H1 (cell line): ENCODE data around the gene NRN1. TPM values are rescaled to one million over a fixed set of nuclear protein-coding genes. Genes with fewer than 3 reads are reported as not detected.

Experiments
- CTCF ChIA-PET: fragments of 300-600 bp; sonication (Branson Sonifier 250); formaldehyde crosslinking; loops from one replicate; lab custom pipeline; 2021; ENCODE audit not compliant: partially characterized antibody; lab: Charles Lee
- POLR2A ChIA-PET: fragments of 300-600 bp; sonication (Branson Sonifier 250); formaldehyde crosslinking; loops from one replicate; lab custom pipeline; 2021; ENCODE audit warnings: inconsistent platforms; ENCODE audit not compliant: partially characterized antibody; lab: Charles Lee
- DNase-seq, 2 experiments: peaks; one replicate each; pipeline versions ENCODE4 v3.0.0 to v3.0.0-alpha.2; 2010 to 2022; ENCODE audit warnings: low spot score in 2 of 2, low read depth in 1 of 2, mixed read lengths in 1 of 2
- FAIRE-seq: peaks from 2 replicates; lab custom pipeline; 2011; peaks lifted over from hg19 to GRCh38; lab: Jason Lieb, UNC
- H2AFZ ChIP-seq: 2 replicates; pipeline ENCODE4 v1.8.1; 2012; ENCODE audit warnings: low read length, inconsistent platforms
- H2AK5ac ChIP-seq: 2 replicates; pipeline ENCODE4 v1.6.1; 2013; ENCODE audit warnings: low read depth, low read length
- H2BK120ac ChIP-seq: replicated peaks from 2 replicates; pipeline ENCODE3; 2013; ENCODE audit warnings: low read depth, low read length, inconsistent platforms
- H2BK12ac ChIP-seq: 2 replicates; pipeline ENCODE4 v1.6.1; 2013; ENCODE audit warnings: low read depth, low read length
- H2BK15ac ChIP-seq: 2 replicates; pipeline ENCODE4 v1.6.1; 2013; ENCODE audit warnings: low read length
- H2BK20ac ChIP-seq: 2 replicates; pipeline ENCODE4 v1.6.1; 2013; ENCODE audit warnings: low read length
- H2BK5ac ChIP-seq: 2 replicates; pipeline ENCODE4 v1.6.1; 2013; ENCODE audit warnings: low read depth, low read length
- H3K14ac ChIP-seq: 2 replicates; pipeline ENCODE4 v1.6.1; 2013; ENCODE audit warnings: inconsistent platforms; ENCODE audit not compliant: insufficient read length
- H3K18ac ChIP-seq: 2 replicates; pipeline ENCODE4 v1.6.1; 2013; ENCODE audit warnings: low read length; ENCODE audit errors: extremely low read depth
- H3K23ac ChIP-seq: 2 replicates; pipeline ENCODE4 v1.6.1; 2013; ENCODE audit warnings: inconsistent platforms; ENCODE audit not compliant: insufficient read length
- H3K23me2 ChIP-seq: 2 replicates; pipeline ENCODE4 v1.6.1; 2013; ENCODE audit warnings: low read depth, low read length
- H3K27ac ChIP-seq: 2 replicates; pipeline ENCODE4 v1.6.1; 2011; ENCODE audit warnings: low read depth, low read length, inconsistent platforms
- H3K27me3 ChIP-seq, 4 experiments: replicated peaks in 1 of 4; 1 replicate in 1 of 4; 2 replicates in 3 of 4; pipeline versions ENCODE4 v1.6.1 to v1.8.1; 2011 to 2013; ENCODE audit warnings: low read length in 3 of 4, mild to moderate bottlenecking in 3 of 4, inconsistent platforms in 2 of 4, mixed read lengths in 2 of 4, moderate library complexity in 1 of 4; ENCODE audit not compliant: control insufficient read depth in 3 of 4, insufficient read depth in 3 of 4; ENCODE audit errors: extremely low read depth in 1 of 4
- H3K36me3 ChIP-seq, 4 experiments: 2 replicates each; pipeline versions ENCODE4 v1.6.1 to v1.8.1; 2011 to 2013; ENCODE audit warnings: mild to moderate bottlenecking in 4 of 4, low read length in 3 of 4, moderate library complexity in 2 of 4, control low read depth in 1 of 4, inconsistent platforms in 1 of 4; ENCODE audit not compliant: insufficient read depth in 4 of 4, control insufficient read depth in 2 of 4
- H3K4ac ChIP-seq: replicated peaks from 2 replicates; pipeline ENCODE3; 2013; ENCODE audit warnings: low read length, low read depth, mixed read lengths, inconsistent platforms; ENCODE audit not compliant: insufficient read length
- H3K4me1 ChIP-seq, 4 experiments: replicated peaks in 1 of 4; 1 replicate in 1 of 4; 2 replicates in 3 of 4; pipeline versions ENCODE4 v1.6.1 to v1.8.1; 2011 to 2013; ENCODE audit warnings: low read length in 3 of 4, inconsistent platforms in 2 of 4, mixed read lengths in 1 of 4; ENCODE audit not compliant: insufficient read depth in 4 of 4, control insufficient read depth in 3 of 4
- H3K4me2 ChIP-seq, 2 experiments: 2 replicates each; pipeline versions ENCODE4 v1.6.1 to v1.8.1; 2011 to 2013; ENCODE audit warnings: low read depth in 2 of 2, low read length in 2 of 2, control low read depth in 1 of 2, inconsistent platforms in 1 of 2, mild to moderate bottlenecking in 1 of 2; ENCODE audit not compliant: insufficient read depth in 1 of 2
- H3K4me3 ChIP-seq, 4 experiments: fragments of 200-600, 300-600 bp in 1 of 4; sonication (generic), shearing (Covaris generic), sonication (Bioruptor Twin) in 1 of 4; 2 replicates each; pipeline versions ENCODE4 v1.5.1 to v1.8.1; 2011 to 2016; ENCODE audit warnings: low read length in 4 of 4, low read depth in 3 of 4, control low read depth in 2 of 4, inconsistent platforms in 2 of 4, mild to moderate bottlenecking in 2 of 4, mixed read lengths in 1 of 4, moderate library complexity in 1 of 4; ENCODE audit not compliant: insufficient read depth in 2 of 4; ENCODE audit errors: extremely low read depth in 1 of 4
- H3K56ac ChIP-seq: replicated peaks from 2 replicates; pipeline ENCODE3; 2013; ENCODE audit warnings: low read depth, mild to moderate bottlenecking, mixed read lengths, low read length, inconsistent platforms; ENCODE audit not compliant: insufficient read length
- H3K79me1 ChIP-seq: 2 replicates; pipeline ENCODE4 v1.6.1; 2013; ENCODE audit warnings: low read depth, low read length, control low read depth
- H3K79me2 ChIP-seq, 2 experiments: 2 replicates each; pipeline versions ENCODE4 v1.6.1 to v1.8.1; 2012 to 2013; ENCODE audit warnings: low read length in 2 of 2, mild to moderate bottlenecking in 2 of 2, inconsistent platforms in 1 of 2; ENCODE audit not compliant: insufficient read depth in 2 of 2, control insufficient read depth in 1 of 2
- H3K9ac ChIP-seq, 4 experiments: replicated peaks in 1 of 4; 1 replicate in 1 of 4; 2 replicates in 3 of 4; pipeline versions ENCODE4 v1.6.1 to v1.8.1; 2011 to 2013; ENCODE audit warnings: low read depth in 3 of 4, low read length in 3 of 4, control low read depth in 2 of 4, mild to moderate bottlenecking in 2 of 4, moderate library complexity in 2 of 4, inconsistent platforms in 1 of 4; ENCODE audit errors: extremely low read depth in 1 of 4
- H3K9me3 ChIP-seq, 2 experiments: 2 replicates each; pipeline versions ENCODE4 v1.6.1 to v1.8.1; 2012 to 2013; ENCODE audit warnings: mild to moderate bottlenecking in 2 of 2, moderate library complexity in 2 of 2, control low read depth in 1 of 2, inconsistent platforms in 1 of 2, low read depth in 1 of 2, low read length in 1 of 2, mixed read lengths in 1 of 2; ENCODE audit not compliant: insufficient read depth in 2 of 2
- H4K20me1 ChIP-seq, 2 experiments: replicated peaks in 1 of 2; 2 replicates each; pipeline versions ENCODE3 to v1.8.1; 2011 to 2013; ENCODE audit warnings: inconsistent platforms in 2 of 2, low read length in 2 of 2, mild to moderate bottlenecking in 1 of 2; ENCODE audit not compliant: insufficient read depth in 2 of 2, control insufficient read depth in 1 of 2
- H4K5ac ChIP-seq: 2 replicates; pipeline ENCODE4 v1.6.1; 2013; ENCODE audit warnings: low read length, low read depth, mixed read lengths, inconsistent platforms; ENCODE audit not compliant: insufficient read length
- H4K8ac ChIP-seq: 2 replicates; pipeline ENCODE4 v1.8.0; 2013; ENCODE audit warnings: mild to moderate bottlenecking, moderate library complexity, low read length, inconsistent platforms; ENCODE audit not compliant: insufficient read depth; ENCODE audit errors: extremely low read depth
- H4K91ac ChIP-seq: replicated peaks from 2 replicates; pipeline ENCODE3; 2013; ENCODE audit warnings: low read length, mixed read lengths, inconsistent platforms; ENCODE audit not compliant: insufficient read length
- CBX5 ChIP-seq: fragments of 300-800, 300-1000 bp; sonication (generic); IDR thresholded peaks from 2 replicates; pipeline ENCODE4 v1.7.1; 2016; ENCODE audit warnings: antibody characterized with exemption, low read length, low read depth
- CBX8 ChIP-seq: fragments of 300-800, 300-1000 bp; sonication (generic); IDR thresholded peaks from 2 replicates; pipeline ENCODE4 v1.7.1; 2016; ENCODE audit warnings: low read depth, low read length, borderline replicate concordance
- CREB1 ChIP-seq: IDR thresholded peaks from 2 replicates; pipeline ENCODE4 v1.6.1; 2012; ENCODE audit warnings: inconsistent platforms
- POLR2A ChIP-seq, 2 experiments: IDR thresholded peaks; 1 replicate in 1 of 2; 2 replicates in 1 of 2; pipeline ENCODE4 v1.6.1; 2011; ENCODE audit warnings: low read depth in 2 of 2, low read length in 2 of 2, mild to moderate bottlenecking in 2 of 2; ENCODE audit errors: control extremely low read depth in 1 of 2
- RFX5 ChIP-seq: IDR thresholded peaks from 2 replicates; pipeline ENCODE4 v1.6.1; 2011; ENCODE audit warnings: low read depth, low read length, improper control_type of control experiment, borderline replicate concordance
- RNF2 ChIP-seq: fragments of 200-900, 300-1000 bp; sonication (generic); IDR thresholded peaks from 2 replicates; pipeline ENCODE4 v1.7.1; 2016; ENCODE audit warnings: borderline replicate concordance, low read depth, mild to moderate bottlenecking, antibody characterized with exemption, low read length; ENCODE audit not compliant: poor library complexity, severe bottlenecking; ENCODE audit errors: missing control alignments
- SAP30 ChIP-seq: fragments of 300-600 bp; sonication (generic); IDR thresholded peaks from 2 replicates; pipeline ENCODE4 v1.7.1; 2012; ENCODE audit warnings: low read length, moderate library complexity, mild to moderate bottlenecking, inconsistent platforms; ENCODE audit not compliant: insufficient read depth, insufficient replicate concordance
- TEAD4 ChIP-seq: IDR thresholded peaks from 2 replicates; pipeline ENCODE4 v1.6.1; 2012; ENCODE audit warnings: low read depth, low read length, inconsistent platforms, mixed read lengths
- WGBS, 2 experiments: shearing (Covaris generic) in 1 of 2; methylation state at CpG; one replicate each; pipeline versions ENCODE4 v1.1.6 to v1.1.7; 2013 to 2015; ENCODE audit warnings: low lambda C conversion rate in 2 of 2, mixed read lengths in 2 of 2, inconsistent platforms in 1 of 2, low coverage in 1 of 2, missing lambda C conversion rate in 1 of 2; ENCODE audit not compliant: insufficient replicate concordance in 2 of 2, insufficient coverage in 1 of 2, insufficient read length in 1 of 2; ENCODE audit errors: extremely low coverage in 1 of 2, missing lambda C conversion rate in 1 of 2; 5-methylcytosine and 5-hydroxymethylcytosine counted together
- polyA plus RNA-seq, 7 experiments: library from polyadenylated mRNA; depleted of rRNA in 3 of 7; stranded (reverse) in 5 of 7; unstranded in 2 of 7; fragments of >200 nt in 5 of 7; fragments of 200-250 nt in 2 of 7; gene quantifications; 1 replicate in 5 of 7; 2 replicates in 1 of 7; 4 replicates in 1 of 7; pipeline versions ENCODE4 v1.2.1 to v1.2.3, GENCODE V29; 2011 to 2013; ENCODE audit warnings: missing spikeins in 2 of 7, mixed read lengths in 2 of 7
- total RNA-seq: library from RNA; stranded (reverse); fragmentation: NEBNext Ultra II Directional; extraction: Animal tissue kit (Norgen Biotek cat#: 25700); gene quantifications from 2 replicates; pipeline ENCODE4 v1.2.1, GENCODE V29; 2021

NRN1 gene
- total and polyA plus RNA-seq, 2 of the 8 experiments (the other 6 are each of a cell fraction or from before 2014, with no cell fraction given) = 0.06 to 0.26 TPM

DNA sequence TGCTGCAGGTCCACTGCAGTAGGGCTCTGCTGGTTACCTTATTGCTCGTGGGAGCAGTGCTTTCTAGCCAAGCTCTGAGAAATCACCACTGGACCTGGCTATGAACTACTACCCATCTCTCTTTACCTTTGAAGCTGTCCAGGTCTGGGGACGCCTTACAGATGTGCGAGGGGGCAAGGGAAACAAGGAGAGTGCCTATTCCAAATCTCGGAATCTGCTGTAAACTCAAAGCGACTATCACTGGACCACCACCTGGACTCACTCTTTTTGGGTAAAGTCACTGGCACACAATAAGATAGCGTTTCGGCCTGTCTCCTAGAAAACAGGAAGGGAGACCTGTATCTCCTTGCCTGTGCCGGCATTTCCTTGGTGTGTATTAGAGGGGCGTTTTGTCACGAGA lies 5.3 kb downstream of the NRN1 start:
- no peak for FAIRE-seq

More for the DNA sequence above, 5.3 kb downstream of the NRN1 start:
- H3K56ac ChIP-seq = no peak overlapping the region
- peaks cover 24% of the 10 kb centered on the region; the same call in 1 of the 2 replicates for H3K23me2 ChIP-seq
- H2BK15ac ChIP-seq = no peak overlapping the region; the same call in 1 of the 2 replicates
- no peak overlapping the region for H2BK5ac ChIP-seq
- no peaks in the 10 kb centered on the region for H3K79me1 ChIP-seq
- H3K4me2 ChIP-seq = peak overlapping the region; percentile 94 to 97
- no peak overlapping the region for H4K91ac ChIP-seq
- ChIA-PET CTCF (interaction anchor here (0.8 to 1.4 kb wide), 5 partner anchors 9 to 523 kb away, joined by 3 to 4 read pairs (median 3); no protein-coding TSS in a partner anchor), POLR2A (interaction anchor here (1.0 to 1.3 kb wide), 2 partner anchors 109 kb away, joined by 3 to 4 read pairs; no protein-coding TSS in a partner anchor)
- peaks cover 12 to 26% of the 10 kb centered on the region in 2 experiments for H4K20me1 ChIP-seq
- no peak overlapping the region for H3K4ac ChIP-seq
- 7% methylated on average over 10 of the region's 10 CpGs; no CpG with 5 or more reads in 1 of the 2 experiments for WGBS, 2 experiments
- H3K4me3 ChIP-seq = peak overlapping the region in 2 of 4 experiments; percentile 36 to 68; a peak in 4 of 8 replicates
- H3K27ac ChIP-seq = no peak overlapping the region
- no peak overlapping the region for H3K23ac ChIP-seq
- H2BK20ac ChIP-seq = peak overlapping the region; percentile 55; the same call in 1 of the 2 replicates
- H2BK12ac ChIP-seq = peak overlapping the region; percentile 27; the same call in 1 of the 2 replicates
- no peak overlapping the region for H4K5ac ChIP-seq
- H3K14ac ChIP-seq = no peak overlapping the region
- H3K79me2 ChIP-seq = no peaks in the 10 kb centered on the region
- no peak overlapping the region for H2AFZ ChIP-seq
- no peak overlapping the region for H2AK5ac ChIP-seq
- no peaks in the 10 kb centered on the region for H3K9me3 ChIP-seq
- no peak overlapping the region for H2BK120ac ChIP-seq
- DNase-seq = no peak
- no peak overlapping the region; the same call in 1 of the 2 replicates for H3K18ac ChIP-seq
- peaks cover 81 to 99% (median 96%) of the 10 kb centered on the region in 4 experiments for H3K27me3 ChIP-seq
- no peak overlapping the region for H4K8ac ChIP-seq
- H3K9ac ChIP-seq = no peak overlapping the region
- TF ChIP-seq CREB1 = no peak
- no peak for TF ChIP-seq RFX5
- no peak for TF ChIP-seq SAP30
- no peak for TF ChIP-seq CBX5
- no peak for TF ChIP-seq POLR2A (IDR thresholded peaks at IDR 0.05; ENCODE audit: control extremely low read depth in 1 of 2, low read depth in 2 of 2, low read length in 2 of 2)
- 0 out of 2 replicates have a peak, but pooled peaks have one; percentile 32 for TF ChIP-seq CBX8
- TF ChIP-seq RNF2 = peak; percentile 9
- no peak for TF ChIP-seq TEAD4
- peaks cover 14 to 56% (median 32%) of the 10 kb centered on the region in 4 experiments for H3K4me1 ChIP-seq
- no peaks in the 10 kb centered on the region for H3K36me3 ChIP-seq
